ENCODE measurements around the gene CAMSAP2.

- TF ChIP-seq CTCF (IDR thresholded peaks at IDR 0.05) (no peak), EHF (CRISPR knock-in tag; IDR thresholded peaks at IDR 0.05) (no peak), RAD21 (conservative IDR thresholded peaks at IDR 0.05 in 1 of 2, IDR thresholded peaks at IDR 0.05 in 1 of 2) (no peak), MAX (IDR thresholded peaks at IDR 0.05) (no peak)
Observed at GRCh38 chr1:200729863-200730262, 8.8 kb upstream of the CAMSAP2 start.

Data from A549 (cell line).